ENCODE measurements around the gene SEC14L6. TPM values are rescaled to one million over a fixed set of nuclear protein-coding genes. Genes with fewer than 3 reads are reported as not detected.

Gene SEC14L6
- total RNA-seq, 2 experiments from 2014 or later: not detected

GRCh38 chr22:30591588-30592359 is 45.2 kb upstream of the SEC14L6 start, which contains the start of gene PES1:
TSS of gene PES1 (minus strand) at chr22:30591910. CDS start at chr22:30591833, 77 bp downstream.
- no peaks in the 10 kb centered on the region for H3K4me1 Mint-ChIP-seq (ENCODE audit: low read depth)
- H3K27ac ChIP-seq (ENCODE audit: low read depth in 1 of 2, low read length in 2 of 2): peak within 1 kb of the TSS; percentile 85 to 97
- POLR2A ChIA-PET: interaction anchor here (0.6 to 1.8 kb wide), 6 partner anchors 16 to 1295 kb away, joined by 3 to 9 read pairs (median 4); partner anchors contain the start of genes MORC2, PIK3IP1, SLC35E4 and TUG1
- CTCF ChIA-PET: no interaction called here
- peaks cover 29% of the 10 kb centered on the region for H3K36me3 ChIP-seq (ENCODE audit: insufficient read depth, low read length)
- DNase-seq (peak; percentile 91 to 99 (median 94)), ATAC-seq (ENCODE audit: poor library complexity) (peak; percentile 96)
- H3K27ac Mint-ChIP-seq: no peak within 1 kb of the TSS
- no peaks in the 10 kb centered on the region for H3K9me3 Mint-ChIP-seq
- H3K36me3 Mint-ChIP-seq (ENCODE audit: low read depth): peaks cover 37% of the 10 kb centered on the region
- TF ChIP-seq, protein P1, sequence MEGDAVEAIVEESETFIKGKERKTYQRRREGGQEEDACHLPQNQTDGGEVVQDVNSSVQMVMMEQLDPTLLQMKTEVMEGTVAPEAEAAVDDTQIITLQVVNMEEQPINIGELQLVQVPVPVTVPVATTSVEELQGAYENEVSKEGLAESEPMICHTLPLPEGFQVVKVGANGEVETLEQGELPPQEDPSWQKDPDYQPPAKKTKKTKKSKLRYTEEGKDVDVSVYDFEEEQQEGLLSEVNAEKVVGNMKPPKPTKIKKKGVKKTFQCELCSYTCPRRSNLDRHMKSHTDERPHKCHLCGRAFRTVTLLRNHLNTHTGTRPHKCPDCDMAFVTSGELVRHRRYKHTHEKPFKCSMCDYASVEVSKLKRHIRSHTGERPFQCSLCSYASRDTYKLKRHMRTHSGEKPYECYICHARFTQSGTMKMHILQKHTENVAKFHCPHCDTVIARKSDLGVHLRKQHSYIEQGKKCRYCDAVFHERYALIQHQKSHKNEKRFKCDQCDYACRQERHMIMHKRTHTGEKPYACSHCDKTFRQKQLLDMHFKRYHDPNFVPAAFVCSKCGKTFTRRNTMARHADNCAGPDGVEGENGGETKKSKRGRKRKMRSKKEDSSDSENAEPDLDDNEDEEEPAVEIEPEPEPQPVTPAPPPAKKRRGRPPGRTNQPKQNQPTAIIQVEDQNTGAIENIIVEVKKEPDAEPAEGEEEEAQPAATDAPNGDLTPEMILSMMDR (IDR thresholded peaks at IDR 0.05): no peak
- no peaks in the 10 kb centered on the region for H3K27me3 ChIP-seq (ENCODE audit: control insufficient read depth in 1 of 2, insufficient read depth in 2 of 2, low read length in 2 of 2)
- no peak within 1 kb of the TSS for H3K4me3 Mint-ChIP-seq
- no peaks in the 10 kb centered on the region for H3K27me3 Mint-ChIP-seq
- H3K4me3 ChIP-seq (ENCODE audit: low read length): peak within 1 kb of the TSS; percentile 96
- no peaks in the 10 kb centered on the region for H3K9me3 ChIP-seq (ENCODE audit: control insufficient read depth in 1 of 2, insufficient read depth in 1 of 2, low read length in 2 of 2)
- peaks cover 16% of the 10 kb centered on the region for H3K4me1 ChIP-seq (ENCODE audit: insufficient read depth, low read length)
- intact Hi-C loops (cut with DNase I, micrococcal nuclease): loop anchor here in 1 of 2 experiments (1.0 to 10.0 kb wide), 9 partner anchors 44 to 1353 kb away; partner anchors contain the start of genes DEPDC5, DUSP18, EIF4ENIF1 and MORC2

GRCh38 chr22:30591191-30591587 is 44.6 kb upstream of the SEC14L6 start:
- POLR2A ChIA-PET: interaction anchor here (0.6 to 1.8 kb wide), 6 partner anchors 16 to 1294 kb away, joined by 3 to 9 read pairs (median 4); partner anchors contain the start of genes MORC2, PIK3IP1, SLC35E4 and TUG1

GRCh38 chr22:30586414-30586813 is 39.9 kb upstream of the SEC14L6 start:
- no peaks in the 10 kb centered on the region for H3K4me1 Mint-ChIP-seq (ENCODE audit: low read depth)
- no peaks in the 10 kb centered on the region for H3K9me3 Mint-ChIP-seq
- POLR2A ChIA-PET: no interaction called here
- H3K4me3 ChIP-seq (ENCODE audit: low read length): no peak overlapping the region
- no peaks in the 10 kb centered on the region for H3K27me3 Mint-ChIP-seq
- H3K9me3 ChIP-seq (ENCODE audit: control insufficient read depth in 1 of 2, insufficient read depth in 1 of 2, low read length in 2 of 2): no peaks in the 10 kb centered on the region
- H3K4me3 Mint-ChIP-seq: no peak overlapping the region
- ATAC-seq (ENCODE audit: poor library complexity) (no peak), DNase-seq (no peak)
- no peak overlapping the region for H3K27ac ChIP-seq (ENCODE audit: low read depth in 1 of 2, low read length in 2 of 2)
- peaks cover 90% of the 10 kb centered on the region for H3K36me3 Mint-ChIP-seq (ENCODE audit: low read depth)
- H3K36me3 ChIP-seq (ENCODE audit: insufficient read depth, low read length): peaks cover 82% of the 10 kb centered on the region
- TF ChIP-seq, protein P1 (IDR thresholded peaks at IDR 0.05): no peak
- intact Hi-C loops (cut with DNase I, micrococcal nuclease): no loop called here
- no peaks in the 10 kb centered on the region for H3K27me3 ChIP-seq (ENCODE audit: control insufficient read depth in 1 of 2, insufficient read depth in 2 of 2, low read length in 2 of 2)
- CTCF ChIA-PET: interaction anchor here (1.2 kb wide), 1 partner anchor 18 kb away, joined by 3 read pairs; no protein-coding TSS in a partner anchor
- H3K27ac Mint-ChIP-seq: no peak overlapping the region
- peaks cover 9% of the 10 kb centered on the region for H3K4me1 ChIP-seq (ENCODE audit: insufficient read depth, low read length)

More at GRCh38 chr22:30591191-30591587, 44.6 kb upstream of the SEC14L6 start:
- peak in 1 of 14 experiments; percentile 3 for DNase-seq
- Histone ChIP-seq H3K4me1 (ENCODE audit: insufficient read depth, low read length) (peaks cover 16% of the 10 kb centered on the region), H3K36me3 (ENCODE audit: insufficient read depth, low read length) (peaks cover 35% of the 10 kb centered on the region), H3K4me3 (ENCODE audit: low read length) (peak overlapping the region; percentile 96), H3K27ac (ENCODE audit: low read depth in 1 of 2, low read length in 2 of 2) (peak overlapping the region; percentile 85 to 97), H3K27me3 (ENCODE audit: control insufficient read depth in 1 of 2, insufficient read depth in 2 of 2, low read length in 2 of 2) (no peaks in the 10 kb centered on the region), H3K9me3 (ENCODE audit: control insufficient read depth in 1 of 2, insufficient read depth in 1 of 2, low read length in 2 of 2) (no peaks in the 10 kb centered on the region)
- TF ChIP-seq, protein P1 (IDR thresholded peaks at IDR 0.05): no peak
- Mint-ChIP-seq H3K4me1 (ENCODE audit: low read depth) (no peaks in the 10 kb centered on the region), H3K27ac (no peak overlapping the region), H3K4me3 (no peak overlapping the region), H3K27me3 (no peaks in the 10 kb centered on the region), H3K9me3 (no peaks in the 10 kb centered on the region), H3K36me3 (ENCODE audit: low read depth) (peaks cover 42% of the 10 kb centered on the region)
- ATAC-seq (ENCODE audit: poor library complexity): no peak
- CTCF ChIA-PET: no interaction called here
- intact Hi-C loops (cut with DNase I, micrococcal nuclease): loop anchor here in 1 of 2 experiments (1.0 to 10.0 kb wide), 7 partner anchors 76 to 1354 kb away; partner anchors contain the start of genes DEPDC5, DUSP18, EIF4ENIF1 and MORC2
